ENCODE measurements around the gene AUTS2.

AUTS2 gene

GRCh38 chr7:69723663-69724062 is 125.4 kb downstream of the AUTS2 start:
- Histone ChIP-seq H3K9me3 (ENCODE audit: control insufficient read depth in 2 of 2, low read length in 2 of 2) (no peaks in the 10 kb centered on the region), H3K27me3 (ENCODE audit: control insufficient read depth in 1 of 2, insufficient read depth in 2 of 2, low read length in 2 of 2) (no peaks in the 10 kb centered on the region), H3K4me1 (ENCODE audit: control insufficient read depth, insufficient read depth, low read length) (no peaks in the 10 kb centered on the region), H3K9ac (ENCODE audit: low read length in 2 of 2) (no peak overlapping the region), H3K27ac (ENCODE audit: low read length) (no peak overlapping the region), H3K36me3 (ENCODE audit: control insufficient read depth in 2 of 2, insufficient read depth in 2 of 2, low read length in 2 of 2) (no peaks in the 10 kb centered on the region), H3K4me3 (ENCODE audit: low read length in 2 of 2) (no peak overlapping the region)

DNA sequence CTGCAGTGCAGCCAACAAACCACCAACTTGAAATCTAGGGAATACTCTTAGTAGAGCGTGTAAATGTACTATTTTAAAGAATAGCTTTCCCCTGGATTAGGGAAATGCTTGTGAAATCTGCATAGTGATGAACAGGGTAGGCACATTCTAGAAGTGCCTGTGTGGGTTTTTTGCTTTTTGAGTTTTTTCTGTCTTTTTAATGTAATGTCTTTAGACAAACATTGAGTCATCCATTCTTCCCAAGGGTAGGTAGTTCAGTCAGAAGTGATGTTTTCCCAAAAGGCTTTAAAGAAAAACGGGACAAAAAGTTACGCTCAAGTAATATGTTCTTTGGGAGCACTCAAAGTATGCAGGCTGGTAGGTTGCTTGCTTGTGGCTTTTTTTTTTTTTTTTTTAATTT is 130.0 kb downstream of the AUTS2 start:
- no peaks in the 10 kb centered on the region for H3K36me3 ChIP-seq (ENCODE audit: control insufficient read depth in 2 of 2, insufficient read depth in 2 of 2, low read length in 2 of 2)
- H3K27me3 ChIP-seq (ENCODE audit: control insufficient read depth in 1 of 2, insufficient read depth in 2 of 2, low read length in 2 of 2), result no peaks in the 10 kb centered on the region
- no peaks in the 10 kb centered on the region for H3K9me3 ChIP-seq (ENCODE audit: control insufficient read depth in 2 of 2, low read length in 2 of 2)
- no peak overlapping the region for H3K9ac ChIP-seq (ENCODE audit: low read length in 2 of 2)
- no peak overlapping the region for H3K27ac ChIP-seq (ENCODE audit: low read length)
- peaks cover 4% of the 10 kb centered on the region for H3K4me1 ChIP-seq (ENCODE audit: control insufficient read depth, insufficient read depth, low read length)
- no peak overlapping the region for H3K4me3 ChIP-seq (ENCODE audit: low read length in 2 of 2)

GRCh38 chr7:69732203-69732602 is 133.9 kb downstream of the AUTS2 start:
- H3K4me3 ChIP-seq (ENCODE audit: low read length in 2 of 2), result no peak overlapping the region
- H3K9ac ChIP-seq (ENCODE audit: low read length in 2 of 2), result no peak overlapping the region
- H3K27ac ChIP-seq (ENCODE audit: low read length), result no peak overlapping the region

DNA sequence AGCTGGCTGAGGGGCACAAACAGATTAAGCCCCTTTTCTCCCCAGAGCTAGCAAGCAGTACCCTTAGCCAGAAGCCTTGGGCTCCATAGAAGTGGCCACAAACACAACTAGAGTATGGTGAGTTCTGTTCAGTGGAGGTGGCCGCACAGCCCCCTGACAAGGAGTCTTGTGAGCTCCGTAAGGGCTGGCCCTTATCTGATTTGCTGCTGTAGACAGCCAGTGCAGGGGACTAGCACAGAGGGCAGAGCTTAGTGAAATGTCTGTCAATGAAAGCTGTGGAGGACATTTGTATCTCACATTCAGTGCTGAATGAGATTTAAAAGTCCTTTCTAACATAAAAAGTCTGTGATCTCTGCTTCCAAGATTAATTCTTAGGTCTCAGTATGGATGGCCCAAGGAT is 137.3 kb downstream of the AUTS2 start:
- H3K27me3 ChIP-seq (ENCODE audit: control insufficient read depth in 1 of 2, insufficient read depth in 2 of 2, low read length in 2 of 2), result no peaks in the 10 kb centered on the region
- no peaks in the 10 kb centered on the region for H3K9me3 ChIP-seq (ENCODE audit: control insufficient read depth in 2 of 2, low read length in 2 of 2)
- H3K4me1 ChIP-seq (ENCODE audit: control insufficient read depth, insufficient read depth, low read length), result peaks cover 32% of the 10 kb centered on the region
- no peaks in the 10 kb centered on the region for H3K36me3 ChIP-seq (ENCODE audit: control insufficient read depth in 2 of 2, insufficient read depth in 2 of 2, low read length in 2 of 2)
- H3K9ac ChIP-seq (ENCODE audit: low read length in 2 of 2), result no peak overlapping the region
- no peak overlapping the region for H3K4me3 ChIP-seq (ENCODE audit: low read length in 2 of 2)
- no peak overlapping the region for H3K27ac ChIP-seq (ENCODE audit: low read length)

More at GRCh38 chr7:69732203-69732602, 133.9 kb downstream of the AUTS2 start:
- H3K27me3 ChIP-seq (ENCODE audit: control insufficient read depth in 1 of 2, insufficient read depth in 2 of 2, low read length in 2 of 2), result no peaks in the 10 kb centered on the region
- H3K36me3 ChIP-seq (ENCODE audit: control insufficient read depth in 2 of 2, insufficient read depth in 2 of 2, low read length in 2 of 2), result no peaks in the 10 kb centered on the region
- no peaks in the 10 kb centered on the region for H3K9me3 ChIP-seq (ENCODE audit: control insufficient read depth in 2 of 2, low read length in 2 of 2)
- peaks cover 4% of the 10 kb centered on the region for H3K4me1 ChIP-seq (ENCODE audit: control insufficient read depth, insufficient read depth, low read length)

GRCh38 chr7:69736126-69736810 is 138.0 kb downstream of the AUTS2 start:
- H3K4me3 ChIP-seq (ENCODE audit: low read length in 2 of 2), result no peak overlapping the region
- H3K9ac ChIP-seq (ENCODE audit: low read length in 2 of 2), result no peak overlapping the region
- no peaks in the 10 kb centered on the region for H3K9me3 ChIP-seq (ENCODE audit: control insufficient read depth in 2 of 2, low read length in 2 of 2)
- no peaks in the 10 kb centered on the region for H3K36me3 ChIP-seq (ENCODE audit: control insufficient read depth in 2 of 2, insufficient read depth in 2 of 2, low read length in 2 of 2)
- no peaks in the 10 kb centered on the region for H3K27me3 ChIP-seq (ENCODE audit: control insufficient read depth in 1 of 2, insufficient read depth in 2 of 2, low read length in 2 of 2)
- peaks cover 32% of the 10 kb centered on the region for H3K4me1 ChIP-seq (ENCODE audit: control insufficient read depth, insufficient read depth, low read length)
- H3K27ac ChIP-seq (ENCODE audit: low read length), result no peak overlapping the region

GRCh38 chr7:69738396-69738951 is 140.2 kb downstream of the AUTS2 start:
- Histone ChIP-seq H3K27me3 (ENCODE audit: control insufficient read depth in 1 of 2, insufficient read depth in 2 of 2, low read length in 2 of 2) (no peaks in the 10 kb centered on the region), H3K4me1 (ENCODE audit: control insufficient read depth, insufficient read depth, low read length) (peaks cover 27% of the 10 kb centered on the region), H3K4me3 (ENCODE audit: low read length in 2 of 2) (no peak overlapping the region), H3K27ac (ENCODE audit: low read length) (peak overlapping the region; percentile 59), H3K9me3 (ENCODE audit: control insufficient read depth in 2 of 2, low read length in 2 of 2) (no peaks in the 10 kb centered on the region), H3K36me3 (ENCODE audit: control insufficient read depth in 2 of 2, insufficient read depth in 2 of 2, low read length in 2 of 2) (no peaks in the 10 kb centered on the region), H3K9ac (ENCODE audit: low read length in 2 of 2) (peak overlapping the region in 1 of 2 donors; percentile 29)

- Histone ChIP-seq H3K9ac (ENCODE audit: low read length in 2 of 2) (no peak overlapping the region), H3K4me1 (ENCODE audit: control insufficient read depth, insufficient read depth, low read length) (peaks cover 27% of the 10 kb centered on the region), H3K9me3 (ENCODE audit: control insufficient read depth in 2 of 2, low read length in 2 of 2) (no peaks in the 10 kb centered on the region), H3K27ac (ENCODE audit: low read length) (peak overlapping the region; percentile 59), H3K27me3 (ENCODE audit: control insufficient read depth in 1 of 2, insufficient read depth in 2 of 2, low read length in 2 of 2) (no peaks in the 10 kb centered on the region), H3K4me3 (ENCODE audit: low read length in 2 of 2) (no peak overlapping the region), H3K36me3 (ENCODE audit: control insufficient read depth in 2 of 2, insufficient read depth in 2 of 2, low read length in 2 of 2) (no peaks in the 10 kb centered on the region)
These were observed 140.9 kb downstream of the AUTS2 start for GRCh38 chr7:69739190-69739589.

DNA sequence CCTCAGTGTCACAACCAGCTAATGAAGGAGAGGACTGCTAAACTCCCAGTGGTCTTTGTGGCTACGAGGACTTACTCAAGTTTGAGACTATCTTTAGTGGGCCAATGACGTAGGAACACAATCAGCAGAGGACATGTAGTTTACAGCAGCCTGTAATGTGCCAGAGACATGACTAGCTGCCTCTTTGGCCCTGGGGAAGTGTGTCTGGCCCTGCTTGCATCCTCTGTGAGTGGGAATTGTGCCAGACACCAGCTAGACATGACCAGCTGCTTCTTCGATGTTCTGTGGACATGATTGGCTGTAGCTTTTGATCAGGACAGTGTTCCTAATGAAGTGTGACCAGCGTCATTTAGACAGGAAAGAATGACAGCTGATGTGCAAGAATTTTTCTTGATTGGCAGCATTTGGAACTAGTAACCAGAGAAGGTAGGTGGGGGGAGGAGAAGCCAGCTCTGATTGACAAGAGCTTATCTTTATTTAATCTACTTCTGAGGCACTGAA is 141.7 kb downstream of the AUTS2 start:
- Histone ChIP-seq H3K9me3 (ENCODE audit: control insufficient read depth in 2 of 2, low read length in 2 of 2) (no peaks in the 10 kb centered on the region), H3K4me3 (ENCODE audit: low read length in 2 of 2) (no peak overlapping the region), H3K27me3 (ENCODE audit: control insufficient read depth in 1 of 2, insufficient read depth in 2 of 2, low read length in 2 of 2) (no peaks in the 10 kb centered on the region), H3K9ac (ENCODE audit: low read length in 2 of 2) (no peak overlapping the region), H3K27ac (ENCODE audit: low read length) (no peak overlapping the region), H3K36me3 (ENCODE audit: control insufficient read depth in 2 of 2, insufficient read depth in 2 of 2, low read length in 2 of 2) (no peaks in the 10 kb centered on the region), H3K4me1 (ENCODE audit: control insufficient read depth, insufficient read depth, low read length) (peaks cover 27% of the 10 kb centered on the region)

DNA sequence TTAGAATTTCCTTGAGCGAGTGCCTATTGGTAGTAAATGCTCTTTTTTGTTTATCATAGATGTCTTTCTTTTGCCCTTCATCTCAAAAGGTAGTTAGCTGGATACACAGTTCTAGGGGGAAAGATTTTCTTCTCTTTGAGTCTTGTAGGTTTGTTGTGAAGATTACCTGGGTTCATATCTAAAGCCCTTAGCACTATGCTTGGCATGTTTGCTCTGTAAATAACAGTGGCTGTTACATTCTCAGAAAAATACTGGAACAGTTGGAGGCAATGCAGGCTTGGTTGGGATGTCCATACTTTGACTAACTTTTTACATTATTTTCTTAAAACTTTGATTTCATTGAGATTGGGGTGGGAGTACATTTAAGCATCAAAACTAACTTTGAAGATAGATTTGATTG is 144.0 kb downstream of the AUTS2 start:
- Histone ChIP-seq H3K36me3 (ENCODE audit: control insufficient read depth in 2 of 2, insufficient read depth in 2 of 2, low read length in 2 of 2) (no peaks in the 10 kb centered on the region), H3K4me1 (ENCODE audit: control insufficient read depth, insufficient read depth, low read length) (peaks cover 27% of the 10 kb centered on the region), H3K27me3 (ENCODE audit: control insufficient read depth in 1 of 2, insufficient read depth in 2 of 2, low read length in 2 of 2) (no peaks in the 10 kb centered on the region), H3K9ac (ENCODE audit: low read length in 2 of 2) (no peak overlapping the region), H3K27ac (ENCODE audit: low read length) (no peak overlapping the region), H3K9me3 (ENCODE audit: control insufficient read depth in 2 of 2, low read length in 2 of 2) (no peaks in the 10 kb centered on the region), H3K4me3 (ENCODE audit: low read length in 2 of 2) (no peak overlapping the region)

DNA sequence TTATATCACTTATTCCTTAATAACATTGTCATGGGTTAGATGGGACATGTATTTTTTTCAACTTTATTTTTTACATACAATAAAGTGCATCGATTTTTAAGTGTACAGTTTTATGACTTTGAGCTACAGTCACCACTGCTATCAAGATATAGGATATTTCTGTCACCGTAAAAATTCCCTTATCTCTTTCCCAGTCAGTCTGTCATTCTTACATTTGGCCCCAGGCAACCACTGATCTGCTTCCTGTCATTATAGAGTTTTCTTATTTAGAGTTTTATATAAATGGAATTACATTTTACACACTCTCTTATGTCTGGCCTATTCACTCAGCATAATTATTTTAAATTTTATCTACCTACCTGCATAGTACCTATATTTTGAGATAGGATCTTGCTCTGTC is 145.2 kb downstream of the AUTS2 start:
- no peak overlapping the region for H3K27ac ChIP-seq (ENCODE audit: low read length)
- H3K4me3 ChIP-seq (ENCODE audit: low read length in 2 of 2), result no peak overlapping the region
- H3K36me3 ChIP-seq (ENCODE audit: control insufficient read depth in 2 of 2, insufficient read depth in 2 of 2, low read length in 2 of 2), result no peaks in the 10 kb centered on the region
- peaks cover 17% of the 10 kb centered on the region for H3K4me1 ChIP-seq (ENCODE audit: control insufficient read depth, insufficient read depth, low read length)
- H3K9me3 ChIP-seq (ENCODE audit: control insufficient read depth in 2 of 2, low read length in 2 of 2), result no peaks in the 10 kb centered on the region
- no peak overlapping the region for H3K9ac ChIP-seq (ENCODE audit: low read length in 2 of 2)
- no peaks in the 10 kb centered on the region for H3K27me3 ChIP-seq (ENCODE audit: control insufficient read depth in 1 of 2, insufficient read depth in 2 of 2, low read length in 2 of 2)

GRCh38 chr7:69744026-69744425 is 145.8 kb downstream of the AUTS2 start:
- Histone ChIP-seq H3K27me3 (ENCODE audit: control insufficient read depth in 1 of 2, insufficient read depth in 2 of 2, low read length in 2 of 2) (no peaks in the 10 kb centered on the region), H3K27ac (ENCODE audit: low read length) (no peak overlapping the region), H3K36me3 (ENCODE audit: control insufficient read depth in 2 of 2, insufficient read depth in 2 of 2, low read length in 2 of 2) (no peaks in the 10 kb centered on the region), H3K4me1 (ENCODE audit: control insufficient read depth, insufficient read depth, low read length) (peaks cover 11% of the 10 kb centered on the region), H3K4me3 (ENCODE audit: low read length in 2 of 2) (no peak overlapping the region), H3K9ac (ENCODE audit: low read length in 2 of 2) (no peak overlapping the region), H3K9me3 (ENCODE audit: control insufficient read depth in 2 of 2, low read length in 2 of 2) (no peaks in the 10 kb centered on the region)
